ENCODE results near the gene HNRNPL.
"Not testable (repeated sequence)": the region's sequence is repeated elsewhere in the genome, so short reads cannot be mapped to it uniquely, and the experiment has no call there.

Gene HNRNPL

GRCh38 chr19:38803543-38803942 is 46.2 kb downstream of the HNRNPL start:
- no peak for DNase-seq (ENCODE audit: low spot score)
- no peak for FAIRE-seq

- FAIRE-seq, result no peak
- no peak for DNase-seq (ENCODE audit: low spot score)
These were observed 48.3 kb downstream of the HNRNPL start for GRCh38 chr19:38801359-38802095.

GRCh38 chr19:38800577-38801347 is 49.0 kb downstream of the HNRNPL start:
- FAIRE-seq (no peak), DNase-seq (ENCODE audit: low spot score) (no peak)

GRCh38 chr19:38799104-38799503 is 50.7 kb downstream of the HNRNPL start:
- FAIRE-seq (no peak), DNase-seq (ENCODE audit: low spot score) (no peak)

GRCh38 chr19:38797781-38798180 is 52.0 kb downstream of the HNRNPL start:
- FAIRE-seq; DNase-seq (ENCODE audit: low spot score): not testable (repeated sequence)

- FAIRE-seq (no peak), DNase-seq (ENCODE audit: low spot score) (no peak)
These were observed 53.6 kb downstream of the HNRNPL start for GRCh38 chr19:38796154-38796553.

GRCh38 chr19:38795549-38795948 is 54.2 kb downstream of the HNRNPL start:
- FAIRE-seq (no peak), DNase-seq (ENCODE audit: low spot score) (no peak)

- no peak for FAIRE-seq
- DNase-seq (ENCODE audit: low spot score), result no peak
These were observed 56.1 kb downstream of the HNRNPL start for GRCh38 chr19:38793671-38794070.

GRCh38 chr19:38793177-38793576 is 56.6 kb downstream of the HNRNPL start:
- FAIRE-seq (no peak), DNase-seq (ENCODE audit: low spot score) (no peak)

- DNase-seq (ENCODE audit: low spot score), result no peak
- no peak for FAIRE-seq
These were observed 57.3 kb downstream of the HNRNPL start for GRCh38 chr19:38792250-38793111.

- not testable (repeated sequence) for FAIRE-seq; DNase-seq (ENCODE audit: low spot score)
These were observed 58.2 kb downstream of the HNRNPL start for GRCh38 chr19:38791451-38792064.

- not testable (repeated sequence) for DNase-seq (ENCODE audit: low spot score); FAIRE-seq
These were observed 59.0 kb downstream of the HNRNPL start for GRCh38 chr19:38790507-38791403.

- FAIRE-seq (no peak), DNase-seq (ENCODE audit: low spot score) (no peak)
These were observed 61.1 kb downstream of the HNRNPL start, which contains the start of gene LGALS7B for GRCh38 chr19:38788478-38789243. LGALS7B (plus strand) TSS chr19:38789200; CDS start chr19:38789227, 27 bp downstream.

GRCh38 chr19:38786572-38787265 is 63.1 kb downstream of the HNRNPL start:
- DNase-seq (ENCODE audit: low spot score), result no peak
- no peak for FAIRE-seq
